WTC11 (cell line): Measurements from ENCODE around the gene NRXN3.

Experiments
- CTCF ChIP-seq: fragments of 200-600 bp; IDR thresholded peaks from 2 replicates; pipeline ENCODE4 v1.8.0; 2022; ENCODE audit warnings: antibody characterized with exemption
- E2F4 ChIP-seq: sonication (generic); formaldehyde crosslinking; IDR thresholded peaks from 2 replicates; pipeline ENCODE4 v1.8.1; 2022; ENCODE audit warnings: low read depth, mild to moderate bottlenecking, moderate library complexity, missing genetic modification reagents, borderline replicate concordance
- GRHL2 ChIP-seq: fragments of 250-450 bp; sonication (Bioruptor Pico); IDR thresholded peaks from 2 replicates; pipeline ENCODE4 v1.8.0; 2022; ENCODE audit warnings: mild to moderate bottlenecking, moderate library complexity; ENCODE audit not compliant: insufficient replicate concordance, severe bottlenecking
- JUN ChIP-seq: sonication (generic); formaldehyde crosslinking; IDR thresholded peaks from 2 replicates; pipeline ENCODE4 v1.8.0; 2023; ENCODE audit warnings: mild to moderate bottlenecking, missing genetic modification reagents
- MLX ChIP-seq: sonication (generic); formaldehyde crosslinking; IDR thresholded peaks from 2 replicates; pipeline ENCODE4 v1.8.1; 2023; ENCODE audit warnings: mild to moderate bottlenecking, missing genetic modification reagents, moderate library complexity
- MXD4 ChIP-seq: fragments of 250-450 bp; sonication (Bioruptor Pico); IDR thresholded peaks from 2 replicates; pipeline ENCODE4 v1.8.0; 2021; ENCODE audit warnings: mild to moderate bottlenecking, moderate library complexity, borderline replicate concordance
- NR3C1 ChIP-seq: sonication (generic); formaldehyde crosslinking; conservative IDR thresholded peaks from 2 replicates; pipeline ENCODE4 v1.8.1; 2023; ENCODE audit warnings: low read depth, mild to moderate bottlenecking, missing genetic modification reagents
- SOX15 ChIP-seq: fragments of 250-450 bp; sonication (Bioruptor Pico); IDR thresholded peaks from 2 replicates; pipeline ENCODE4 v1.9.0; 2021; ENCODE audit warnings: mild to moderate bottlenecking
- USF2 ChIP-seq: sonication (generic); formaldehyde crosslinking; IDR thresholded peaks from 2 replicates; pipeline ENCODE4 v1.8.1; 2023; ENCODE audit warnings: mild to moderate bottlenecking, missing genetic modification reagents, moderate library complexity
- ZNF317 ChIP-seq: sonication (generic); formaldehyde crosslinking; IDR thresholded peaks from 2 replicates; pipeline ENCODE4 v1.8.1; 2023; ENCODE audit warnings: low read depth, mild to moderate bottlenecking, moderate library complexity, missing genetic modification reagents, borderline replicate concordance
- TF ChIP-seq, protein P1 (sequence below): sonication (generic); formaldehyde crosslinking; conservative IDR thresholded peaks from 2 replicates; pipeline ENCODE4 v1.8.1; 2022; ENCODE audit warnings: mild to moderate bottlenecking, missing genetic modification reagents
- TF ChIP-seq, protein P2 (sequence below): sonication (generic); formaldehyde crosslinking; IDR thresholded peaks from 2 replicates; pipeline ENCODE4 v1.8.0; 2023; ENCODE audit warnings: missing genetic modification reagents
- TF ChIP-seq, protein P3 (sequence below): sonication (generic); formaldehyde crosslinking; IDR thresholded peaks from 2 replicates; pipeline ENCODE4 v1.8.1; 2022; ENCODE audit warnings: low read depth, missing genetic modification reagents, borderline replicate concordance

DNA sequence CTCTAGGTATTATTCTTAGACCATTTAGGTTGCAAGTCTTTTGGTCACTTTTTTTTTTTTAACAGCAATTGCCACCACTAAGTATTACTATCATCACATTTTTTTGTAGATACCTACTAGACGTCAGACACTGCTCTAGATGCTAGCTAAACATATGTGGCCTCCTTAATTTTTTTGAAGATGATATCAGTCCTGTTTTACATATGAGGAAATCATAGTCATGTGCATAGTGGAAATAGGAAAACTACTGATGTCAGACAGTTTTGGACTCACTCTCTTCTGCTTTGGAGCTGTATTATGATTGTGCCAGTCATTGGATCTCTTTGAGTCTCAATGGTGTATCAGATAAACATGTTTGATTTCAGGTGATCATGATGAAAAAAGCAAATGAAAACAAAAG is 1736.8 kb downstream of the NRXN3 start:
- TF ChIP-seq MLX (CRISPR knock-in tag) (no peak), CTCF (no peak), USF2 (CRISPR knock-in tag) (no peak), ZNF317 (CRISPR knock-in tag) (no peak), GRHL2 (CRISPR knock-in tag) (no peak), SOX15 (CRISPR knock-in tag) (no peak), E2F4 (CRISPR knock-in tag) (no peak), JUN (CRISPR knock-in tag) (no peak), MXD4 (CRISPR knock-in tag) (no peak), NR3C1 (CRISPR knock-in tag) (no peak)
- TF ChIP-seq, protein P1, sequence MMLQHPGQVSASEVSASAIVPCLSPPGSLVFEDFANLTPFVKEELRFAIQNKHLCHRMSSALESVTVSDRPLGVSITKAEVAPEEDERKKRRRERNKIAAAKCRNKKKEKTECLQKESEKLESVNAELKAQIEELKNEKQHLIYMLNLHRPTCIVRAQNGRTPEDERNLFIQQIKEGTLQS (CRISPR knock-in tag), result no peak
- TF ChIP-seq, protein P2, sequence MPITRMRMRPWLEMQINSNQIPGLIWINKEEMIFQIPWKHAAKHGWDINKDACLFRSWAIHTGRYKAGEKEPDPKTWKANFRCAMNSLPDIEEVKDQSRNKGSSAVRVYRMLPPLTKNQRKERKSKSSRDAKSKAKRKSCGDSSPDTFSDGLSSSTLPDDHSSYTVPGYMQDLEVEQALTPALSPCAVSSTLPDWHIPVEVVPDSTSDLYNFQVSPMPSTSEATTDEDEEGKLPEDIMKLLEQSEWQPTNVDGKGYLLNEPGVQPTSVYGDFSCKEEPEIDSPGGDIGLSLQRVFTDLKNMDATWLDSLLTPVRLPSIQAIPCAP (CRISPR knock-in tag), result no peak
- TF ChIP-seq, protein P3, sequence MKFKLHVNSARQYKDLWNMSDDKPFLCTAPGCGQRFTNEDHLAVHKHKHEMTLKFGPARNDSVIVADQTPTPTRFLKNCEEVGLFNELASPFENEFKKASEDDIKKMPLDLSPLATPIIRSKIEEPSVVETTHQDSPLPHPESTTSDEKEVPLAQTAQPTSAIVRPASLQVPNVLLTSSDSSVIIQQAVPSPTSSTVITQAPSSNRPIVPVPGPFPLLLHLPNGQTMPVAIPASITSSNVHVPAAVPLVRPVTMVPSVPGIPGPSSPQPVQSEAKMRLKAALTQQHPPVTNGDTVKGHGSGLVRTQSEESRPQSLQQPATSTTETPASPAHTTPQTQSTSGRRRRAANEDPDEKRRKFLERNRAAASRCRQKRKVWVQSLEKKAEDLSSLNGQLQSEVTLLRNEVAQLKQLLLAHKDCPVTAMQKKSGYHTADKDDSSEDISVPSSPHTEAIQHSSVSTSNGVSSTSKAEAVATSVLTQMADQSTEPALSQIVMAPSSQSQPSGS (CRISPR knock-in tag), result no peak
